Epithelial cell of esophagus (primary cell): ENCODE measurements around the gene LIPA.
"Not testable (repeated sequence)": the region's sequence is repeated elsewhere in the genome, so short reads cannot be mapped to it uniquely, and the experiment has no call there.

Experiments
- DNase-seq: peaks from one replicate; pipeline ENCODE4 v3.0.0; 2010; ENCODE audit warnings: low read depth
- H3K4me3 ChIP-seq: 2 replicates; pipeline ENCODE4 v1.5.1; 2011; ENCODE audit warnings: mild to moderate bottlenecking, low read length, control low read depth
- TF ChIP-seq, protein P1 (sequence below): IDR thresholded peaks from 2 replicates; pipeline ENCODE4 v1.5.1; 2011; ENCODE audit warnings: low read depth, mild to moderate bottlenecking, low read length, control low read depth, inconsistent platforms; ENCODE audit not compliant: insufficient read depth; ENCODE audit errors: missing control alignments

The LIPA gene

DNA sequence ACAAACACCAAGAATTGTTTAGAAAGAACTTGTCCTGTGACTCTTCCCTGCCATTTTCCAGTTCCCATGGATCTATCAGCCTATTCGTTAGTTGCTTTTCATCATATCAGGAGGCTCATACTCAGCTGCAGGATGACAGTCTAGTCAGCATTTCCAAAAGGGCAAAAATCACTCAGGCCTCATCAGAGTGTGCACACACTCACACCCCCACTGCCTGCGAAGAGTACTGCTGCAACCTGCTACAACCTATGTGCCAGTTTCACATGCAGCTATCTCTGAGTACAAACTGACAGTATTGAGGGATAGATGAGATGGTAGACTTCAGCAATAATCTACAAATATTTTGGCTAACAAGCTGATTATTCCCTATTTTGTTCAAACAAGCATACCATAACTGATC lies 68.7 kb downstream of the LIPA start:
- TF ChIP-seq, protein P1, sequence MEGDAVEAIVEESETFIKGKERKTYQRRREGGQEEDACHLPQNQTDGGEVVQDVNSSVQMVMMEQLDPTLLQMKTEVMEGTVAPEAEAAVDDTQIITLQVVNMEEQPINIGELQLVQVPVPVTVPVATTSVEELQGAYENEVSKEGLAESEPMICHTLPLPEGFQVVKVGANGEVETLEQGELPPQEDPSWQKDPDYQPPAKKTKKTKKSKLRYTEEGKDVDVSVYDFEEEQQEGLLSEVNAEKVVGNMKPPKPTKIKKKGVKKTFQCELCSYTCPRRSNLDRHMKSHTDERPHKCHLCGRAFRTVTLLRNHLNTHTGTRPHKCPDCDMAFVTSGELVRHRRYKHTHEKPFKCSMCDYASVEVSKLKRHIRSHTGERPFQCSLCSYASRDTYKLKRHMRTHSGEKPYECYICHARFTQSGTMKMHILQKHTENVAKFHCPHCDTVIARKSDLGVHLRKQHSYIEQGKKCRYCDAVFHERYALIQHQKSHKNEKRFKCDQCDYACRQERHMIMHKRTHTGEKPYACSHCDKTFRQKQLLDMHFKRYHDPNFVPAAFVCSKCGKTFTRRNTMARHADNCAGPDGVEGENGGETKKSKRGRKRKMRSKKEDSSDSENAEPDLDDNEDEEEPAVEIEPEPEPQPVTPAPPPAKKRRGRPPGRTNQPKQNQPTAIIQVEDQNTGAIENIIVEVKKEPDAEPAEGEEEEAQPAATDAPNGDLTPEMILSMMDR, result no peak
- H3K4me3 ChIP-seq, result no peak overlapping the region
- DNase-seq, result no peak

GRCh38 chr10:89175816-89176215 lies 75.8 kb downstream of the LIPA start:
- no peak for DNase-seq
- TF ChIP-seq, protein P1, result no peak
- H3K4me3 ChIP-seq, result no peak overlapping the region

GRCh38 chr10:89173075-89173474 lies 78.5 kb downstream of the LIPA start:
- H3K4me3 ChIP-seq, result no peak overlapping the region
- no peak for DNase-seq
- TF ChIP-seq, protein P1, result no peak

- TF ChIP-seq, protein P1, result no peak
- no peak overlapping the region for H3K4me3 ChIP-seq
- DNase-seq, result peak; percentile 11
These were observed 79.6 kb downstream of the LIPA start for GRCh38 chr10:89171996-89172395.

GRCh38 chr10:89171263-89171872 lies 80.2 kb downstream of the LIPA start:
- TF ChIP-seq, protein P1, result no peak
- no peak for DNase-seq
- no peak overlapping the region for H3K4me3 ChIP-seq

DNA sequence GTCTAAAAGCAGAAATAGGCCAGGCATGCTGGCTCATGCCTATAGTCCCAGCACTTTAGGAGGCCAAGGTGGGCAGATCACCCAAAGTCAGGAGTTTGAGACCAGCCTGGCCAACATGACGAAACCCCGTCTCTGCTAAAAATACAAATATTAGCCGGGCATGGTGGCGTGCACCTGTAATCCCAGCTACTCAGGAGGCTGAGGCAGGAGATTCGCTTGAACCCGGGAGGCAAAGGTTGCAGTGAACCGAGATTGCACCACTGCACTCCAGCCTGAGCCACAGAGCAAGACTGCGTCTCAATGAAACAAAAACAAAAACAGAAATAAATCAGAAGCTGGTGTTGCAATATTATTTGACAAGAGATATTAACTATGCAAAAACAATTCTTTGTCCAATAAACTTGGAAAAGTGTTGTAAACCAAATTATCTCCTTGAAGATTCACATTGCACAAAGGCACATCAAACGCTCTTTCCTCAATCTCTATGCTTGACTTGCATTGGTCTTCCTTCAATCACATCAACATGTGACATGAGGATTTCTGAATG lies 83.1 kb downstream of the LIPA start:
- not testable (repeated sequence) for H3K4me3 ChIP-seq

DNA sequence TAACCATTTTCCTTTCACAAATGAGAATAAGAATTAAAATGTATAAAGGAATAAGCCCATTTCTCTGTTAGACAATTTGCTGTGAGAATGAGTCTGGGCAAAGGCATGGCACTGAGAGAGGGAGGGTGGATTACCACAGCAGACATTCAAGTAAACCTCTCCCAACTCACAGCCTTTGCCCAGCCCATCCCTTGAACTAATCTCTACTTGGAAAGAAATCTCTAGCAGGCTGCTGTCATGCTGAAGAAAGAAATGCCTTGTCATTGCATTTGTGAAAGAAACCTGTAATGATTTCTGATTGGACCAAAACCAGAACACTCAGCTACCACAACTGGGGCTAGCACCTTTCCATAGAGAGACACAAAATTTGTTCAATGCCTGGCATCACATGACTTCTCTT lies 83.7 kb downstream of the LIPA start:
- TF ChIP-seq, protein P1, result no peak
- peak; percentile 60 for DNase-seq
- no peak overlapping the region for H3K4me3 ChIP-seq

More for the DNA sequence above, 83.1 kb downstream of the LIPA start:
- not testable (repeated sequence) for DNase-seq
